K562 (cell line): ENCODE results near the gene ZNF750.

Source experiments
- FOXM1 ChIP-seq, 2 experiments: fragments of 450-650 bp in 1 of 2; sonication (generic) in 1 of 2; formaldehyde crosslinking in 1 of 2; IDR thresholded peaks; 2 replicates each; pipeline versions ENCODE4 v1.6.1 to v1.9.0; 2017 to 2022; ENCODE audit warnings: low read depth in 2 of 2, mild to moderate bottlenecking in 2 of 2, missing genetic modification reagents in 1 of 2, moderate library complexity in 1 of 2
- MAFK ChIP-seq: IDR thresholded peaks from 2 replicates; pipeline ENCODE4 v1.6.1; 2011; ENCODE audit warnings: low read length, improper control_type of control experiment
- NR1H2 ChIP-seq: sonication (generic); formaldehyde crosslinking; IDR thresholded peaks from 2 replicates; pipeline ENCODE4 v1.4.0; 2020; ENCODE audit warnings: mild to moderate bottlenecking, missing genetic modification reagents
- POLR2A ChIP-seq: fragments of 450-650 bp; conservative IDR thresholded peaks from 2 replicates; pipeline ENCODE4 v1.6.1; 2016
- POLR2AphosphoS5 ChIP-seq: IDR thresholded peaks from 2 replicates; pipeline ENCODE4 v1.6.1; 2011; ENCODE audit warnings: mild to moderate bottlenecking, low read depth, low read length, moderate library complexity; ENCODE audit not compliant: control insufficient read depth, insufficient read depth
- SNIP1 ChIP-seq: fragments of 450-650 bp; IDR thresholded peaks from 2 replicates; pipeline ENCODE4 v1.7.1; 2017; ENCODE audit warnings: low read depth, mild to moderate bottlenecking
- SP1 ChIP-seq: sonication (generic); formaldehyde crosslinking; IDR thresholded peaks from 2 replicates; pipeline ENCODE4 v1.8.1; 2022; ENCODE audit warnings: mild to moderate bottlenecking, missing genetic modification reagents
- TF ChIP-seq, protein P1 (sequence below): fragments of 450-650 bp; formaldehyde crosslinking; IDR thresholded peaks from 2 replicates; pipeline ENCODE4 v1.4.0; 2022; ENCODE audit warnings: mild to moderate bottlenecking, moderate library complexity
- TF ChIP-seq, protein P2 (sequence below), 3 experiments: IDR thresholded peaks in 2 of 3; conservative IDR thresholded peaks in 1 of 3; 2 replicates each; pipeline ENCODE4 v1.5.1; 2011 to 2012; ENCODE audit warnings: low read length in 3 of 3, mild to moderate bottlenecking in 3 of 3, control low read depth in 2 of 3, improper control_type of control experiment in 1 of 3, inconsistent platforms in 1 of 3, low read depth in 1 of 3, mixed read lengths in 1 of 3, moderate library complexity in 1 of 3; ENCODE audit not compliant: insufficient read depth in 2 of 3
- TF ChIP-seq, protein P3 (sequence below): IDR thresholded peaks from 2 replicates; pipeline ENCODE4 v1.6.1; 2011; ENCODE audit warnings: borderline replicate concordance, low read depth, mild to moderate bottlenecking, moderate library complexity, low read length; ENCODE audit not compliant: insufficient read depth, poor library complexity, severe bottlenecking

DNA sequence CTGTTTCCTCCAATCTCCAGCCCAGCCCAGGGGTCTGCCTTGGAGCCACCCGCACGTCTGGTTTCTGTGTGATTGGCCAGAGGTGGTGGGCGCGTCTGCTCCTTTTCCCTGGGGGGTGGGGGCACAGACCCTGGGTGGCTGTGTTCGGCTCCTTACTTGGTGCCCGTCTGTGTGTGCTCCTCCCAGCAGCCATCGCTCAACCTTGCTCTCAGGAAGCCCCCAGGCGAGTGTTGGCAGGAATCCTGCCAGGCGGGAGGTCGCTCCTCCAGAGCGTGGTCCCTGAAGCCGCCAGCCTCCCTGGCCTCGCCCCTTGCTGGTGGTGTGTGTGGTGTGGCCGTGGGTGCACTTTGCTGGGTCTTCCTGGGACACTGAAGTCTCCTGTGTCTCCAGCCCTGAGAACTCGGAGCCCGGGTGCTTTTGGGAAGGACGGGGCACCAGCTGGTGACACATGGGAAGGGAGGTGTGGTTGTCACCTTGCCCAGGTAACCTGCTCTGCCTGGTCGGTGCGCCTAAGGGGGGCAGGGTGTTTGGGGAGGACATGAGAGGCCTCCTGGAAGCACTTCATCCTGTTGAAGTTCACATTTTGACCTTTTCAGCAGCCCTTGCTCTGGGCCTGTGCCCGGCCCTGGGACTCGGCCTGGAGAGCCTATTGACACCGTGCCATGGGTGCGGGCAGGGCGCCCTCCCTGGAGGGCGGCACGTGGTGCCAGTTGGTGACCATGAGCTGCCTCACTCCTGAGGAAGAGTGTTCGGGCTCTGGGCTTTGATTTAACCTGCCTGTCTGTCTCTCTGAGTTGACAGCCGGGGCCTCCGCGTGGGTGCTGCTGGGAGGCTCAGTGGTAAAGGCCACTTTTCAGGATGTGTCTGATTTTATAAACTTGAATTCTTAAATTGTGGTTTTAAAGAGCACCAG, 49.0 kb upstream of the ZNF750 start:
- TF ChIP-seq NR1H2 (CRISPR knock-in tag) (no peak), SP1 (CRISPR knock-in tag) (no peak), POLR2A (no peak), POLR2AphosphoS5 (no peak), FOXM1 (IDR thresholded peaks at IDR 0.05; ENCODE audit: low read depth) (no peak), FOXM1 (CRISPR knock-in tag; IDR thresholded peaks at IDR 0.05; ENCODE audit: low read depth) (no peak), MAFK (no peak), SNIP1 (no peak)
- TF ChIP-seq, protein P1, sequence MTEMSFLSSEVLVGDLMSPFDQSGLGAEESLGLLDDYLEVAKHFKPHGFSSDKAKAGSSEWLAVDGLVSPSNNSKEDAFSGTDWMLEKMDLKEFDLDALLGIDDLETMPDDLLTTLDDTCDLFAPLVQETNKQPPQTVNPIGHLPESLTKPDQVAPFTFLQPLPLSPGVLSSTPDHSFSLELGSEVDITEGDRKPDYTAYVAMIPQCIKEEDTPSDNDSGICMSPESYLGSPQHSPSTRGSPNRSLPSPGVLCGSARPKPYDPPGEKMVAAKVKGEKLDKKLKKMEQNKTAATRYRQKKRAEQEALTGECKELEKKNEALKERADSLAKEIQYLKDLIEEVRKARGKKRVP = no peak
- TF ChIP-seq, protein P2, sequence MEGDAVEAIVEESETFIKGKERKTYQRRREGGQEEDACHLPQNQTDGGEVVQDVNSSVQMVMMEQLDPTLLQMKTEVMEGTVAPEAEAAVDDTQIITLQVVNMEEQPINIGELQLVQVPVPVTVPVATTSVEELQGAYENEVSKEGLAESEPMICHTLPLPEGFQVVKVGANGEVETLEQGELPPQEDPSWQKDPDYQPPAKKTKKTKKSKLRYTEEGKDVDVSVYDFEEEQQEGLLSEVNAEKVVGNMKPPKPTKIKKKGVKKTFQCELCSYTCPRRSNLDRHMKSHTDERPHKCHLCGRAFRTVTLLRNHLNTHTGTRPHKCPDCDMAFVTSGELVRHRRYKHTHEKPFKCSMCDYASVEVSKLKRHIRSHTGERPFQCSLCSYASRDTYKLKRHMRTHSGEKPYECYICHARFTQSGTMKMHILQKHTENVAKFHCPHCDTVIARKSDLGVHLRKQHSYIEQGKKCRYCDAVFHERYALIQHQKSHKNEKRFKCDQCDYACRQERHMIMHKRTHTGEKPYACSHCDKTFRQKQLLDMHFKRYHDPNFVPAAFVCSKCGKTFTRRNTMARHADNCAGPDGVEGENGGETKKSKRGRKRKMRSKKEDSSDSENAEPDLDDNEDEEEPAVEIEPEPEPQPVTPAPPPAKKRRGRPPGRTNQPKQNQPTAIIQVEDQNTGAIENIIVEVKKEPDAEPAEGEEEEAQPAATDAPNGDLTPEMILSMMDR (IDR thresholded peaks at IDR 0.05 in 2 of 3, conservative IDR thresholded peaks at IDR 0.05 in 1 of 3; ENCODE audit: insufficient read depth in 2 of 3, low read depth in 1 of 3, low read length in 3 of 3) = no peak
- TF ChIP-seq, protein P3, sequence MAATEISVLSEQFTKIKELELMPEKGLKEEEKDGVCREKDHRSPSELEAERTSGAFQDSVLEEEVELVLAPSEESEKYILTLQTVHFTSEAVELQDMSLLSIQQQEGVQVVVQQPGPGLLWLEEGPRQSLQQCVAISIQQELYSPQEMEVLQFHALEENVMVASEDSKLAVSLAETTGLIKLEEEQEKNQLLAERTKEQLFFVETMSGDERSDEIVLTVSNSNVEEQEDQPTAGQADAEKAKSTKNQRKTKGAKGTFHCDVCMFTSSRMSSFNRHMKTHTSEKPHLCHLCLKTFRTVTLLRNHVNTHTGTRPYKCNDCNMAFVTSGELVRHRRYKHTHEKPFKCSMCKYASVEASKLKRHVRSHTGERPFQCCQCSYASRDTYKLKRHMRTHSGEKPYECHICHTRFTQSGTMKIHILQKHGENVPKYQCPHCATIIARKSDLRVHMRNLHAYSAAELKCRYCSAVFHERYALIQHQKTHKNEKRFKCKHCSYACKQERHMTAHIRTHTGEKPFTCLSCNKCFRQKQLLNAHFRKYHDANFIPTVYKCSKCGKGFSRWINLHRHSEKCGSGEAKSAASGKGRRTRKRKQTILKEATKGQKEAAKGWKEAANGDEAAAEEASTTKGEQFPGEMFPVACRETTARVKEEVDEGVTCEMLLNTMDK = no peak
